Choroid plexus epithelial cell (primary cell): ENCODE results near the gene PHF2.

Source experiments
- DNase-seq: peaks from one replicate; pipeline ENCODE4 v3.0.0-alpha.2; 2010; ENCODE audit warnings: low read depth
- H3K4me3 ChIP-seq: 2 replicates; pipeline ENCODE4 v1.5.1; 2011; ENCODE audit warnings: low read depth, mild to moderate bottlenecking, control low read depth, low read length, moderate library complexity
- CTCF ChIP-seq: conservative IDR thresholded peaks from 2 replicates; pipeline ENCODE4 v1.5.1; 2011; ENCODE audit warnings: low read depth, mild to moderate bottlenecking, control low read depth, inconsistent platforms, low read length, moderate library complexity

Gene PHF2

GRCh38 chr9:93675336-93676150 is 99.2 kb downstream of the PHF2 start:
- TF ChIP-seq CTCF: no peak
- no peak for DNase-seq
- H3K4me3 ChIP-seq: no peak overlapping the region

GRCh38 chr9:93676310-93677047 is 100.1 kb downstream of the PHF2 start:
- no peak overlapping the region for H3K4me3 ChIP-seq
- no peak for TF ChIP-seq CTCF
- no peak for DNase-seq

GRCh38 chr9:93677048-93677571 is 100.7 kb downstream of the PHF2 start:
- TF ChIP-seq CTCF: no peak
- H3K4me3 ChIP-seq: no peak overlapping the region
- no peak for DNase-seq

GRCh38 chr9:93677641-93678136 is 101.3 kb downstream of the PHF2 start:
- no peak for TF ChIP-seq CTCF
- no peak for DNase-seq
- no peak overlapping the region for H3K4me3 ChIP-seq

- TF ChIP-seq CTCF: no peak
- no peak overlapping the region for H3K4me3 ChIP-seq
- DNase-seq: no peak
Measured at GRCh38 chr9:93678199-93679019, 102.0 kb downstream of the PHF2 start.

GRCh38 chr9:93679536-93680442 is 103.4 kb downstream of the PHF2 start:
- no peak overlapping the region for H3K4me3 ChIP-seq
- no peak for DNase-seq
- no peak for TF ChIP-seq CTCF
